ENCODE measurements around the gene LZIC. TPM values are rescaled to one million over a fixed set of nuclear protein-coding genes. Genes with fewer than 3 reads are reported as not detected.
A peak's percentile ranks its signal among the peaks of the same experiment; 100 is the strongest.

LZIC gene
- total and polyA plus RNA-seq, 9 of the 15 experiments (the other 6 are each of a cell fraction or from before 2014, with no cell fraction given), result 32.9 to 109 (median 61.7) TPM

GRCh38 chr1:9942939-9943788, at the start of gene LZIC, which contains the start of gene NMNAT1 (continued):
- TF ChIP-seq ILF3 (IDR thresholded peaks at IDR 0.05; ENCODE audit: borderline replicate concordance) (no peak; the same call in 1 of the 2 replicates), CHD1 (IDR thresholded peaks at IDR 0.05; ENCODE audit: low read length) (peak; percentile 22), ZNF76 (CRISPR knock-in tag; IDR thresholded peaks at IDR 0.05; ENCODE audit: borderline replicate concordance) (no peak), ZNF398 (CRISPR knock-in tag; IDR thresholded peaks at IDR 0.05) (no peak), TBP (optimal IDR thresholded peaks at IDR 0.05; ENCODE audit: low read depth, low read length) (peak; percentile 97), RCOR1 (IDR thresholded peaks at IDR 0.05; ENCODE audit: borderline replicate concordance in 1 of 2, low read depth in 2 of 2, low read length in 2 of 2) (peak in 1 of 2 experiments; percentile 68; a peak in 3 of 4 replicates), ARID3A (IDR thresholded peaks at IDR 0.05; ENCODE audit: borderline replicate concordance, low read depth, low read length) (peak; percentile 16; the same call in 1 of the 2 replicates), DLX4 (CRISPR knock-in tag; IDR thresholded peaks at IDR 0.05) (no peak), CEBPG (CRISPR knock-in tag; IDR thresholded peaks at IDR 0.05) (no peak), CEBPG (tag; conservative IDR thresholded peaks at IDR 0.05 in 1 of 2, IDR thresholded peaks at IDR 0.05 in 1 of 2) (no peak), MLLT1 (IDR thresholded peaks at IDR 0.05) (peak in 1 of 2 experiments; percentile 61; a peak in 1 of 4 replicates), ZNF75A (CRISPR knock-in tag; IDR thresholded peaks at IDR 0.05) (no peak), ZNF639 (CRISPR knock-in tag; conservative IDR thresholded peaks at IDR 0.05 in 1 of 2, IDR thresholded peaks at IDR 0.05 in 1 of 2) (peak in 1 of 2 experiments; percentile 96; a peak in 2 of 4 replicates), LEF1 (IDR thresholded peaks at IDR 0.05) (peak; percentile 67), ZNF780A (CRISPR knock-in tag; IDR thresholded peaks at IDR 0.05) (no peak), TCF3 (CRISPR knock-in tag; IDR thresholded peaks at IDR 0.05) (no peak)

Measured in K562 (cell line).